Amniotic stem cell (primary cell): ENCODE data around the gene RNF169.

ENCODE experiments used
- DNase-seq: peaks from one replicate; lab custom pipeline; 2025; lab: John Stamatoyannopoulos, UW

The RNF169 gene

DNA sequence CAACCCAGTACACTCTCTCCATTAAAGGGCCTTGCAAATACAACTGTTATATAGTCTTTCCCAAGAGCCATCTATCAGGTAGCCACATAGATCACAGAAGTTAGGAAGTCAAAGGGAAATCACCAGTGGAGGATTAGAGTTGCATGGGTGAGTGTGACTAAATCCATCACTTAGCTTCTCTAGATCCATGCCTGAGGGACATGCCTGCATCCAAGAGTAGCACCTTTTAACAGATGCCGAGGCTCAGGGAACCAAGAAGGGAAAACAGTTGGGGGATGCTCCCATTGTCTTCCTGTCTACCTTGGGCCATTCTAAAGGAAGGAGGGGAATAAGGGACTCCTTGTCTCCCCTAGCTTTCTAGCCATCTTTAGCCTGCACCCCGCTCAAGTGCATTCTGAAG lies 122.4 kb downstream of the RNF169 start:
- DNase-seq: no peak

DNA sequence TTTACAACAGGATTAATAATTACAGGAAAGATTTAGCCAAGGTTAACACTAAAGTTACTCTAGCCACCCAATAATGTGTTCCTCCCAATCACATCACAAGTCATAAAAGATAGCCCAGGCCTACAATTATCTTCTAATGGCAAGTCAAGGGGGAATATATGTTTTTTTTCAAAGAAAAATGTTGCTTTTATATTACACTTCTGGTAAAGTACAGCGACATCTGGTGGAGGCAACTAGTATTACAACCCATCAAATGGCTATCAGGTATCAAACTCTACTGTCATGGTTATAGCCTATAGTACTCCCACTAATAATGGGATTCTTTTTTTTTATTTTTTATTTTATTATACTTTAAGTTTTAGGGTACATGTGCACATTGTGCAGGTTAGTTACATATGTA lies 128.5 kb downstream of the RNF169 start:
- DNase-seq: no peak
